B cell (primary cell): Measurements from ENCODE around the gene ARHGAP22. TPM values are rescaled to one million over a fixed set of nuclear protein-coding genes. Genes with fewer than 3 reads are reported as not detected.

Source experiments
- ATAC-seq: fragments of 200-7000 bp; cut with Tn5 transposase; one replicate; pipeline ENCODE4 v1.10.0; 2021; ENCODE audit warnings: low read depth, mild to moderate bottlenecking, moderate number of reproducible peaks, moderate library complexity
- CTCF ChIA-PET: fragments of 350-600 bp; sonication (Branson Sonifier 250); formaldehyde crosslinking; loops from one replicate; lab custom pipeline; 2021; ENCODE audit warnings: antibody characterized with exemption, inconsistent platforms; lab: Charles Lee
- POLR2A ChIA-PET: fragments of 350-600 bp; sonication (Branson Sonifier 250); formaldehyde crosslinking; loops from one replicate; lab custom pipeline; 2021; ENCODE audit warnings: antibody characterized with exemption; lab: Charles Lee
- DNase-seq: peaks from one replicate; pipeline ENCODE4 v3.0.0; 2013
- H2AFZ ChIP-seq: 2 replicates; pipeline ENCODE4 v1.6.1; 2012; ENCODE audit warnings: mild to moderate bottlenecking, low read depth, low read length; ENCODE audit not compliant: insufficient read depth, poor library complexity, severe bottlenecking
- H3K27ac ChIP-seq, 2 donors: 1 replicate in 1 of 2; 2 replicates in 1 of 2; pipeline ENCODE4 v1.5.1; 2012 to 2013; ENCODE audit warnings: low read length in 2 of 2, mild to moderate bottlenecking in 2 of 2, moderate library complexity in 1 of 2
- H3K27me3 ChIP-seq, 4 experiments: fragments of 200-600 bp in 1 of 4; sonication (generic) in 1 of 4; replicated peaks in 1 of 4; 1 replicate in 2 of 4; 2 replicates in 2 of 4; pipeline versions ENCODE4 v1.6.1 to v1.7.0; 2013 to 2016; ENCODE audit warnings: low read length in 3 of 4, mild to moderate bottlenecking in 2 of 4, mixed read lengths in 1 of 4, moderate library complexity in 1 of 4; ENCODE audit not compliant: insufficient read depth in 4 of 4, control insufficient read depth in 3 of 4; ENCODE audit errors: control extremely low read depth in 1 of 4
- H3K36me3 ChIP-seq, 2 experiments: replicated peaks in 1 of 2; 1 replicate in 1 of 2; 2 replicates in 1 of 2; pipeline versions ENCODE4 v1.6.1 to v1.7.1; 2013; ENCODE audit warnings: low read length in 1 of 2; ENCODE audit not compliant: insufficient read depth in 2 of 2, control insufficient read depth in 1 of 2; ENCODE audit errors: control extremely low read depth in 1 of 2, extremely low read depth in 1 of 2
- H3K4me1 ChIP-seq, 2 donors: fragments of 200-600 bp in 1 of 2; sonication (generic) in 1 of 2; 1 replicate in 1 of 2; 2 replicates in 1 of 2; pipeline versions ENCODE4 v1.5.1 to v1.6.1; 2013 to 2017; ENCODE audit warnings: low read length in 2 of 2; ENCODE audit not compliant: control insufficient read depth in 2 of 2, insufficient read depth in 2 of 2
- H3K4me2 ChIP-seq: replicated peaks from 2 replicates; pipeline ENCODE3; 2012; ENCODE audit warnings: mild to moderate bottlenecking, low read depth, low read length; ENCODE audit not compliant: poor library complexity, severe bottlenecking
- H3K4me3 ChIP-seq, 5 experiments: fragments of 200-600 bp in 1 of 5; sonication (generic) in 1 of 5; 1 replicate in 3 of 5; 2 replicates in 2 of 5; pipeline versions ENCODE4 v1.5.1 to v1.7.0; 2011 to 2016; ENCODE audit warnings: low read length in 4 of 5, mild to moderate bottlenecking in 4 of 5, low read depth in 2 of 5, control low read depth in 1 of 5, moderate library complexity in 1 of 5; ENCODE audit not compliant: insufficient read depth in 1 of 5; ENCODE audit errors: control extremely low read depth in 1 of 5, extremely low read depth in 1 of 5
- H3K79me2 ChIP-seq: fragments of 200-600 bp; sonication (generic); one replicate; pipeline ENCODE4 v1.6.0; 2016; ENCODE audit warnings: low read length; ENCODE audit not compliant: control insufficient read depth, insufficient read depth
- H3K9ac ChIP-seq: fragments of 200-600 bp; sonication (generic); 2 replicates; pipeline ENCODE4 v1.6.1; 2017; ENCODE audit warnings: mild to moderate bottlenecking, low read length, moderate library complexity
- H3K9me3 ChIP-seq, 3 donors: one replicate each; pipeline versions ENCODE4 v1.6.1 to v1.7.1; 2013; ENCODE audit warnings: low read length in 2 of 3; ENCODE audit not compliant: control insufficient read depth in 2 of 3, insufficient read depth in 1 of 3; ENCODE audit errors: control extremely low read depth in 1 of 3
- H4K20me1 ChIP-seq: 2 replicates; pipeline ENCODE4 v1.6.0; 2012; ENCODE audit warnings: mild to moderate bottlenecking, low read length; ENCODE audit not compliant: insufficient read depth, control insufficient read depth, poor library complexity, severe bottlenecking
- H3K27ac Mint-ChIP-seq: one replicate; pipeline ENCODE4 v1.8.0; 2021; ENCODE audit warnings: mixed read lengths
- H3K27me3 Mint-ChIP-seq: one replicate; pipeline ENCODE4 v1.8.0; 2021; ENCODE audit warnings: mixed read lengths
- H3K4me1 Mint-ChIP-seq: one replicate; pipeline ENCODE4 v1.8.0; 2021; ENCODE audit warnings: mixed read lengths
- H3K4me3 Mint-ChIP-seq: one replicate; pipeline ENCODE4 v1.8.0; 2021; ENCODE audit warnings: mixed read lengths
- H3K9me3 Mint-ChIP-seq: one replicate; pipeline ENCODE4 v1.8.0; 2022; ENCODE audit warnings: mixed read lengths; ENCODE audit not compliant: insufficient read depth
- EZH2 ChIP-seq: IDR thresholded peaks from 2 replicates; pipeline ENCODE4 v1.6.1; 2012; ENCODE audit warnings: borderline replicate concordance, low read depth, mild to moderate bottlenecking, moderate library complexity, low read length; ENCODE audit not compliant: insufficient read depth, poor library complexity, severe bottlenecking
- WGBS: methylation state at CpG from one replicate; pipeline ENCODE4 v1.1.5; 2013; ENCODE audit warnings: missing lambda C conversion rate; ENCODE audit not compliant: insufficient coverage; 5-methylcytosine and 5-hydroxymethylcytosine counted together
- intact Hi-C: fragments of 100-400 bp; cut with micrococcal nuclease; formaldehyde crosslinking; loops from one replicate; pipeline ENCODE4 v1.10.0; 2022
- polyA plus RNA-seq: library from polyadenylated mRNA; depleted of rRNA; stranded (reverse); fragments of >200 nt; gene quantifications from 2 replicates; pipeline ENCODE4 v1.2.3, GENCODE V29; 2012
- total RNA-seq, 2 donors: library from RNA; stranded (reverse); fragments of 120-200 nt in 1 of 2; gene quantifications; 1 replicate in 1 of 2; 2 replicates in 1 of 2; pipeline versions ENCODE4 v1.2.3 to v1.2.4, GENCODE V29; 2013 to 2022
- TF ChIP-seq, protein P1 (sequence below): fragments of 200-600 bp; IDR thresholded peaks from one replicate; pipeline ENCODE4 v1.8.0; 2022; ENCODE audit warnings: antibody characterized with exemption, mild to moderate bottlenecking

Gene ARHGAP22
- total and polyA plus RNA-seq, 2 donors (not counting 1 experiment from before 2014, with no cell fraction given): 1.9 to 2.0 TPM

DNA sequence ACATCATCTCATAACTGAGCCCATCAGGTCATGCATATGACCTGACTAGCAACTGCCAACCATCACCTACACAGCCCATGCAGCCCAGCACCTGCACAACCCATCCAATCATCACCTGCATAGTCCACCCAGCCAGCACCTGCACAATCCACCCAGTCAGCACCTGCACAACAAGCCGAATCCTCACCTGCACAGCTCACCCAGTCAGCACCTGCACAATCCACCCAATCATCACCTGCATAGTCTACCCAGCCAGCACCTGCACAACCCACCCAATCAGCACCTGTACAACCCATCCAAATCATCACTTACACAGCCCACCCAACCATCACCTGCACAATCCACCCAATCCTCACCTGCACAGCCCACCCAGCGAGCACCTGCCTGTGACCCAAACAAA lies 46.4 kb upstream of the ARHGAP22 start:
- Histone ChIP-seq H3K9me3 (peaks cover 0 to 4% (median 0%) of the 10 kb centered on the region in 3 donors), H3K79me2 (peaks cover under 1% of the 10 kb centered on the region), H2AFZ (no peak overlapping the region), H3K4me2 (no peak overlapping the region), H3K36me3 (no peaks in the 10 kb centered on the region), H3K27ac (no peak overlapping the region), H4K20me1 (no peaks in the 10 kb centered on the region), H3K4me1 (peaks cover 20 to 23% of the 10 kb centered on the region in 2 donors), H3K27me3 (peaks cover 0 to 17% (median 8%) of the 10 kb centered on the region in 4 experiments), H3K4me3 (no peak overlapping the region), H3K9ac (no peak overlapping the region)
- no peak overlapping the region for H3K4me3 Mint-ChIP-seq
- ChIA-PET CTCF (interaction anchor here (1.0 to 13.4 kb wide), 4 partner anchors 36 to 288 kb away, joined by 3 to 512 read pairs (median 205); partner anchors contain the start of gene ARHGAP22), POLR2A (interaction anchor here (0.7 kb wide), 1 partner anchor 105 kb away, joined by 4 read pairs; no protein-coding TSS in a partner anchor)
- no peak for DNase-seq
- 67% methylated on average over 2 of the region's 2 CpGs for WGBS
- peak overlapping the region; percentile 18 for H3K27ac Mint-ChIP-seq
- intact Hi-C loops: no loop called here
- peaks cover 12% of the 10 kb centered on the region for H3K27me3 Mint-ChIP-seq
- no peaks in the 10 kb centered on the region for H3K9me3 Mint-ChIP-seq
- no peak for ATAC-seq
- peaks cover 30% of the 10 kb centered on the region for H3K4me1 Mint-ChIP-seq
- no peak for TF ChIP-seq EZH2
- TF ChIP-seq, protein P1, sequence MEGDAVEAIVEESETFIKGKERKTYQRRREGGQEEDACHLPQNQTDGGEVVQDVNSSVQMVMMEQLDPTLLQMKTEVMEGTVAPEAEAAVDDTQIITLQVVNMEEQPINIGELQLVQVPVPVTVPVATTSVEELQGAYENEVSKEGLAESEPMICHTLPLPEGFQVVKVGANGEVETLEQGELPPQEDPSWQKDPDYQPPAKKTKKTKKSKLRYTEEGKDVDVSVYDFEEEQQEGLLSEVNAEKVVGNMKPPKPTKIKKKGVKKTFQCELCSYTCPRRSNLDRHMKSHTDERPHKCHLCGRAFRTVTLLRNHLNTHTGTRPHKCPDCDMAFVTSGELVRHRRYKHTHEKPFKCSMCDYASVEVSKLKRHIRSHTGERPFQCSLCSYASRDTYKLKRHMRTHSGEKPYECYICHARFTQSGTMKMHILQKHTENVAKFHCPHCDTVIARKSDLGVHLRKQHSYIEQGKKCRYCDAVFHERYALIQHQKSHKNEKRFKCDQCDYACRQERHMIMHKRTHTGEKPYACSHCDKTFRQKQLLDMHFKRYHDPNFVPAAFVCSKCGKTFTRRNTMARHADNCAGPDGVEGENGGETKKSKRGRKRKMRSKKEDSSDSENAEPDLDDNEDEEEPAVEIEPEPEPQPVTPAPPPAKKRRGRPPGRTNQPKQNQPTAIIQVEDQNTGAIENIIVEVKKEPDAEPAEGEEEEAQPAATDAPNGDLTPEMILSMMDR: no peak

DNA sequence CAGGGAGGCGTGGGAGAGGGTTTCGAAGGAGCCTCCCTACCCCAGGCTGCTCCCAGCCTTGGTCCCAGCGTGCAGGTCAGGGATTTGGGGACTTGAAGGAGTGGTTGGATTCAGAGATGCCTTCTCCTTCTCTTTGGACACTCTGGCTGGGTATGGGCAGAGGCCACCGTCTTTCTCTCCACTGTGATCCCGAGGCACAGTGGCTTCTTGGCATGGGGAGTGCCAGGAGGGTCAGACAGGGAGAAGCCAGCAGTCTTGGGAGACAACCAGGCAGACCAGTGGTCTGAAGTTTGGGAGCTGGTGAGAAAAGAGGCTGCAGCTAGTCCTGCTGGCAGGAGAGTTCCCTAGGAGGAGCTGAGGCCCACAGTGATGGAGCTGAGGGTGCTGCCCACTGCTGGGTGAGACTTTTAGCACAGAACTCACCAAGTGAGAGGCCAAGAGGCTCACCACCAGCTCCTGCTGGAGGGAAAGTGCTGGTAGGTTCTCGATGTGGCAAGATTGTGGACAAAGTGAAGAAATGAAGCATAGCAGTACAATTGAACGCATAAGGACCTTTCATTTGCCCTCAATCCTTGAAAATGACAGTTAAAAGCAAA lies 44.6 kb upstream of the ARHGAP22 start:
- WGBS: 100% methylated on average over 3 of the region's 7 CpGs
- Histone ChIP-seq H3K4me1 (peaks cover 13 to 14% of the 10 kb centered on the region in 2 donors), H3K4me3 (no peak overlapping the region), H3K9me3 (peaks cover 0 to 4% (median 0%) of the 10 kb centered on the region in 3 donors), H3K79me2 (no peaks in the 10 kb centered on the region), H3K27ac (no peak overlapping the region), H2AFZ (no peak overlapping the region), H4K20me1 (no peaks in the 10 kb centered on the region), H3K4me2 (no peak overlapping the region), H3K9ac (no peak overlapping the region), H3K27me3 (peaks cover 0 to 8% (median 3%) of the 10 kb centered on the region in 4 experiments), H3K36me3 (no peaks in the 10 kb centered on the region)
- no peak for DNase-seq
- TF ChIP-seq, protein P1: no peak
- no peak for TF ChIP-seq EZH2
- CTCF ChIA-PET: interaction anchor here (1.1 to 13.4 kb wide), 4 partner anchors 9 to 98 kb away, joined by 3 to 512 read pairs (median 208); partner anchors contain the start of gene ARHGAP22
- H3K4me1 Mint-ChIP-seq: peaks cover 25% of the 10 kb centered on the region
- H3K9me3 Mint-ChIP-seq: no peaks in the 10 kb centered on the region
- POLR2A ChIA-PET: interaction anchor here (0.6 kb wide), 1 partner anchor 90 kb away, joined by 6 read pairs; no protein-coding TSS in a partner anchor
- intact Hi-C loops: no loop called here
- peaks cover 15% of the 10 kb centered on the region for H3K27me3 Mint-ChIP-seq
- no peak overlapping the region for H3K4me3 Mint-ChIP-seq
- H3K27ac Mint-ChIP-seq: no peak overlapping the region
- no peak for ATAC-seq
